ENCODE results near the gene ITGB2.

DNA sequence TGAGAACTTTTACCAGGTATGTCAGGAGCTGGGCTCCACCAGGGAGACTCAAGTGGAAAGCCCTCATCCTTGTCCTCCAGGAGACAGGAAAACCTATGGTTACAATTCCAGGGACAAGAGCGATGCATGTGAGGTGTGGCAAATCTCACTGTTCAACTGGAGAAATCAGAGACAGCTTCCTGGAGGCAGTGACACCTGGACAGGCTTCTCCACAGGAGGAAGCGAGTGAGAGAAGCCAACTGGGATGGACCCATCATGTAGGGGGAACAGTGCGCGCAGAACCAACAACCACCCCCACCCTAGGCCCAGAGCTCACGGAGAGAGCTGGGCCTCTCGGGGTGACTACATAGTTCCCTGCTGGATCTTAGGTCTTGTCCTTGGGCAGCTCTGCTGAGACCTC, 13.6 kb upstream of the ITGB2 start:
- TF ChIP-seq, protein P1, sequence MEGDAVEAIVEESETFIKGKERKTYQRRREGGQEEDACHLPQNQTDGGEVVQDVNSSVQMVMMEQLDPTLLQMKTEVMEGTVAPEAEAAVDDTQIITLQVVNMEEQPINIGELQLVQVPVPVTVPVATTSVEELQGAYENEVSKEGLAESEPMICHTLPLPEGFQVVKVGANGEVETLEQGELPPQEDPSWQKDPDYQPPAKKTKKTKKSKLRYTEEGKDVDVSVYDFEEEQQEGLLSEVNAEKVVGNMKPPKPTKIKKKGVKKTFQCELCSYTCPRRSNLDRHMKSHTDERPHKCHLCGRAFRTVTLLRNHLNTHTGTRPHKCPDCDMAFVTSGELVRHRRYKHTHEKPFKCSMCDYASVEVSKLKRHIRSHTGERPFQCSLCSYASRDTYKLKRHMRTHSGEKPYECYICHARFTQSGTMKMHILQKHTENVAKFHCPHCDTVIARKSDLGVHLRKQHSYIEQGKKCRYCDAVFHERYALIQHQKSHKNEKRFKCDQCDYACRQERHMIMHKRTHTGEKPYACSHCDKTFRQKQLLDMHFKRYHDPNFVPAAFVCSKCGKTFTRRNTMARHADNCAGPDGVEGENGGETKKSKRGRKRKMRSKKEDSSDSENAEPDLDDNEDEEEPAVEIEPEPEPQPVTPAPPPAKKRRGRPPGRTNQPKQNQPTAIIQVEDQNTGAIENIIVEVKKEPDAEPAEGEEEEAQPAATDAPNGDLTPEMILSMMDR (IDR thresholded peaks at IDR 0.05) = no peak
- no peak for TF ChIP-seq EZH2 (IDR thresholded peaks at IDR 0.05)

All from neural progenitor cell (in vitro differentiated cells).